ENCODE data around the gene GJD4.

Gene GJD4

DNA sequence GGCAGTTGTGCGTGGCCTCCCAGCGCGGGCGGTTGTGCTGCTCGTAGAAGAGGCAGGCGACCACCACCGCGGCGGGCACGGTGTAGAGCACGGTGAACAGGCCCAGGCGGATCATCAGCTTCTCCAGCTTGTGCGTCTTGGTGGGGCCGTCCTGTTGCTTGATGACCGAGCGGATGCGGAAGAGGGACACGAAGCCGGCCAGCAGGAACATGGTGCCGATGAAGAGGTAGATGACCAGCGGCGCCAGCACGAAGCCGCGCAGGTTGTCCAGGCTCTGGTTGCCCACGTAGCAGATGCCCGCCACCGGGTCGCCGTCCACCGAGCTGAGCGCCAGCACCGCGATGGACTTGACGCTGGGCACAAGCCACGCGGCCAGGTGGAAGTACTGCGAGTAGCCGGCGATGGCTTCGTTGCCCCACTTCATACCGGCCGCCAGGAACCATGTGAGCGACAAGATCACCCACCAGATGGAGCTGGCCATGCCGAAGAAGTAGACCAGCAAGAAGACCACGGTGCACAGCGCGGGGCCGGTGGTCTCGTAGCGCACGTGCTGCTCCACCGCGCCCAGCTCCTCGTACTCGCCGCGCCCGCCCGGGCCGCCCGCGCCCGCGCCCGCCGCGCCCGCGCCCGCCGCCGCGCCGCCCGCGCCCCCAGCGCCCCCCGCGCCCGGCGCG lies 34.7 kb downstream of the GJD4 start:
- TF ChIP-seq, protein P1, sequence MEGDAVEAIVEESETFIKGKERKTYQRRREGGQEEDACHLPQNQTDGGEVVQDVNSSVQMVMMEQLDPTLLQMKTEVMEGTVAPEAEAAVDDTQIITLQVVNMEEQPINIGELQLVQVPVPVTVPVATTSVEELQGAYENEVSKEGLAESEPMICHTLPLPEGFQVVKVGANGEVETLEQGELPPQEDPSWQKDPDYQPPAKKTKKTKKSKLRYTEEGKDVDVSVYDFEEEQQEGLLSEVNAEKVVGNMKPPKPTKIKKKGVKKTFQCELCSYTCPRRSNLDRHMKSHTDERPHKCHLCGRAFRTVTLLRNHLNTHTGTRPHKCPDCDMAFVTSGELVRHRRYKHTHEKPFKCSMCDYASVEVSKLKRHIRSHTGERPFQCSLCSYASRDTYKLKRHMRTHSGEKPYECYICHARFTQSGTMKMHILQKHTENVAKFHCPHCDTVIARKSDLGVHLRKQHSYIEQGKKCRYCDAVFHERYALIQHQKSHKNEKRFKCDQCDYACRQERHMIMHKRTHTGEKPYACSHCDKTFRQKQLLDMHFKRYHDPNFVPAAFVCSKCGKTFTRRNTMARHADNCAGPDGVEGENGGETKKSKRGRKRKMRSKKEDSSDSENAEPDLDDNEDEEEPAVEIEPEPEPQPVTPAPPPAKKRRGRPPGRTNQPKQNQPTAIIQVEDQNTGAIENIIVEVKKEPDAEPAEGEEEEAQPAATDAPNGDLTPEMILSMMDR (conservative IDR thresholded peaks at IDR 0.05; ENCODE audit: low read depth, low read length) = no peak
- no peak for DNase-seq (ENCODE audit: low read depth)
- H3K4me3 ChIP-seq (ENCODE audit: low read length) = peak overlapping the region; percentile 70

DNA sequence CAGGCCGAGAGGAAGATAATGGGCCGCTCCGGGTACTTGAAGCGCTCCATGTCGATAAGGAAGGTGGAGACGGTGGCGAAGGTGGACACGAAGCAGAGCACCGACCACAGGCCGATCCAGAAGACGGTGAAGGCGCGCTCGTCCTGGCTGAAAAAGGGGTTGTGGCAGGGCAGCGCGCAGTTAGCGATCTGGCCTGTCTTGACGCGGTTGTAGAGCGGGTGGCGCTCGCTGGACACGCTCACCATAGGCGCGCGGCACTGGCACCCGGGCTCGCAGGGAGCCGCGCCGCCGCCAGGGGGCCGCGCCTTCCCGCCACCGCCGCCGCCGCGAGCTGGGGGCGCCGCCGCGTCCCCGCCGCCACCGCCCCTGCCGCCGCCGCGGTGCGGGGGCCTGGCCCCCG lies 35.3 kb downstream of the GJD4 start:
- TF ChIP-seq, protein P1 (conservative IDR thresholded peaks at IDR 0.05; ENCODE audit: low read depth, low read length) = peak; percentile 30

DNA sequence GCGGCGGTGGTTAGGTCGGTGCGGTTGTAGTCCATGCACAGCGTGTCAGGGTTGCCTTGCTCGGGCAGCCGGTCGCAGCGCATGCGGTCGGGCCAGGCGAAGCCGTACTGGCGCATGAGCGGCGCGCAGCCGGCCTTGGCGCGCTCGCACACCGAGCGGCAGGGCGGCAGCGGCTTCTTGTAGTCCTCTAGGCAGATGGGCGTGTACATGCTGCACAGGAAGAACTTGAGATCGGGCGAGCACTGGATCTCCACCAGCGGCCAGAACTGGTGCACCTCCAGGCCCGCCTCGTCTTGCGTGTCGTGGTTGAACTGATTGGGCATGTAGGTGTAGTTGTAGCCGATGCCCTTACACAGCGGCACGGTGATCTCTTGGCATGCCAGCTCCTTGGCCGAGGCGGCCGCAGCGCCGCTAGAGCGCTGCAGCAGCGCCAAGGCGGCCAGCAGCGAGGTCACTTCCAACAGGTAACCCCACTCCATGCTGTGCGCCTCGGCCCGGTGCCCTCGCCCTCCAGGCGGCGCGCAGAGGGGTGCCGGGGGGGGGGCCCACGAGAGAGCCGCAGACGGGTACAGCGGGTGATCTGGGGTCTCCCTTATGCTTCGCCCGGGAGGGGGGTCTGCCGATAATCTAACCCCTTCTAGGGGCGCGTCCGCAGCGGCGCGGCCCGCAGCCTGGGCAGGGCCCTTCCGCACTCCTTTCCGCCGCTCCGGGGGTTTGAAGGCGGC lies 36.0 kb downstream of the GJD4 start:
- H3K4me3 ChIP-seq (ENCODE audit: low read length) = peak overlapping the region; percentile 76
- TF ChIP-seq, protein P1 (conservative IDR thresholded peaks at IDR 0.05; ENCODE audit: low read depth, low read length) = peak; percentile 3
- DNase-seq (ENCODE audit: low read depth) = no peak

More for the DNA sequence above, 35.3 kb downstream of the GJD4 start:
- no peak for DNase-seq (ENCODE audit: low read depth)
- H3K4me3 ChIP-seq (ENCODE audit: low read length) = peak overlapping the region; percentile 70

DNA sequence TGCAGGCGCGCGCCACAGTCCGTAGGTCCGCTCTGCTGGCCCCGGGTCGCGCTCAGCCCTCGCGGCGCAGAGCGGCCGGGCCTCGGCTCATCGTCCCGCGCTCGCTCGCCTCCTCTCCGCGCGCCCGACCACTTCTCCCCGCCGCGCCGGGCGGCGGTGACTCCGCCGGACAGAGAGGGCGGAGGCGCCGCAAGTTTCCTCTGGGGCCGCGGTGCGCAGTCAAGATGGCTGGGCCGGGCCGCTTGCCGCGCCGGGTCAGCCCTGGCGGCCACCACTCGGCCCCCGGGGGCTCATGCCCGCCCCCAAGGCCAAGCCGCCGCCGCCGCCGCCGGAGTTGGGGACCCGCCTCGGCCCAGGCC lies 36.5 kb downstream of the GJD4 start:
- no peak for DNase-seq (ENCODE audit: low read depth)

DNA sequence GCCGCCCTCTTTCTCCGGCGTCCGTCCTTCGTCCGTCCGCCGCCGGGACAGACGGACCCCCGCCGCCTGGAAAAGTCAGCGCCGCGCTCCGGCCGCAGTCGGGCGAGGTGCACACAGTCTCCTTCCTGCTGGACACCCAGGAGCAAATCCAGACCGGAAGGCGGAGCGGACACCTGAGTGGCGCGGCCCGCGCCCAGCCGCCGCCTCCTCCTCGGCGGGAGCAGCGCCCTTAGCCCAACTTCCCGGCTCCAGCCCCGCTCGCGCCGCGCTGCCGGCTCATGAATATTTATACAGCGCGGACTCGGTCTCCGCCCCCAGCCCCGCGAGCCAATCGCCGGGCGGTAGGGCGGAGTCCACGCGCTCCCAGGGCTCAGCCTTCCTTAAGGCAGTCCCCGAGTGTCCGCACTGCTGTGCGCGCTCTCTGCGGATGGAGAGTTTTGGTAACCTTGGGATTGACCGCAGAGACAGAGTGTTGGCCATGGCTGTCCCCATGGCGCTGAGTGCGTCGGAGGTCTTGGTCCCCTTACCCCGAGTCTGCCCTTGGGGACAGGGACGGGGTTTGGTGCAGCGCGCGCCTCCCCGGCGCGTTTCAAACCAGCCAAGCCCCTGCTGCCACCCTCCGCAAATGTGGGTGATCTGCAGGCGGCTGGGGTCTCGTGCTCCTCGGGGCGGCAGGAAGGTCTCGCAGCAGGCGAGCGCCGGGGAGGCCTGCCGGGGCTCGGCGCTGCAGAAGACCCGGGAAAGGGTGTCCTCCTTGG lies 37.1 kb downstream of the GJD4 start, which contains the start of gene FZD8:
Gene FZD8, minus strand, starts transcription at position 262 of the 758 bp plus-strand sequence. CDS start 867 bp downstream, outside the sequence.
- peak within 1 kb of the TSS; percentile 76 for H3K4me3 ChIP-seq (ENCODE audit: low read length)
- DNase-seq (ENCODE audit: low read depth) = no peak
- TF ChIP-seq, protein P1 (conservative IDR thresholded peaks at IDR 0.05; ENCODE audit: low read depth, low read length) = peak; percentile 36

More for the DNA sequence above, 36.5 kb downstream of the GJD4 start:
- TF ChIP-seq, protein P1 (conservative IDR thresholded peaks at IDR 0.05; ENCODE audit: low read depth, low read length) = no peak
- H3K4me3 ChIP-seq (ENCODE audit: low read length) = peak overlapping the region; percentile 76

DNA sequence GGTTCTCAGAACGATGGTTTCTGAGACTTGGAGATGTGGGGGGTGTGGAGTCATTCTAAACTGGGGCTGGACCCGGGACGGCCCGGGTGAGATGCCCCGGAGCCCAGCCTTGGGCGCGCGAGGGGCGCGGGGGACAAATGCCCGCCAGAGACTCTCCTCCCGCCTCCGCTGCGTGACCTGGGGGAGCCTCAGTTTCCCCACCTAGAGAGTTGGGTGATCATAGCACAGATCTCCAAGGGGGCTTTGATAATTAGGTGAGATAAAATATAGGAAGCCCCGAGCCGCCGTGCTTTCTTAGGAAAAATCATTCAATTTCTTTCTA lies 37.6 kb downstream of the GJD4 start:
- TF ChIP-seq, protein P1 (conservative IDR thresholded peaks at IDR 0.05; ENCODE audit: low read depth, low read length) = no peak
- no peak for DNase-seq (ENCODE audit: low read depth)
- H3K4me3 ChIP-seq (ENCODE audit: low read length) = peak overlapping the region; percentile 76

All from retinal pigment epithelial cell (primary cell).